HG03565 (cell line): ENCODE data around the gene ITIH2.
"Not testable (repeated sequence)": the region's sequence is repeated elsewhere in the genome, so short reads cannot be mapped to it uniquely, and the experiment has no call there.

ENCODE experiments used
- ATAC-seq: cut with Tn5 transposase; IDR thresholded peaks from one replicate; pipeline ENCODE4 v1.9.1; 2021; ENCODE audit warnings: mild to moderate bottlenecking, moderate library complexity; ENCODE audit not compliant: unreplicated experiment

ITIH2 gene

GRCh38 chr10:7703140-7703539 is at the start of gene ITIH2:
Gene ITIH2 (plus strand): TSS chr10:7703316. CDS start chr10:7703435, 119 bp downstream.
- ATAC-seq = no peak

GRCh38 chr10:7657079-7657478 is 46.0 kb upstream of the ITIH2 start:
- not testable (repeated sequence) for ATAC-seq

- ATAC-seq = no peak
Observed at GRCh38 chr10:7657552-7657951, 45.6 kb upstream of the ITIH2 start.

- no peak for ATAC-seq
Observed at GRCh38 chr10:7659560-7659959, 43.6 kb upstream of the ITIH2 start.

GRCh38 chr10:7662522-7662921 is 40.6 kb upstream of the ITIH2 start:
- no peak for ATAC-seq

- ATAC-seq = no peak
Observed at GRCh38 chr10:7664707-7665106, 38.4 kb upstream of the ITIH2 start.

GRCh38 chr10:7665767-7666166 is 37.3 kb upstream of the ITIH2 start:
- no peak for ATAC-seq

- no peak for ATAC-seq
Observed at GRCh38 chr10:7666253-7667023, 36.7 kb upstream of the ITIH2 start, which contains the start of gene ITIH5. Gene ITIH5 (minus strand): TSS chr10:7666966. CDS start chr10:7666892, 74 bp downstream.

- ATAC-seq = no peak
Observed at GRCh38 chr10:7667262-7668141, 35.6 kb upstream of the ITIH2 start.

- no peak for ATAC-seq
Observed at GRCh38 chr10:7670157-7670556, 33.0 kb upstream of the ITIH2 start.

- ATAC-seq = no peak
Observed at GRCh38 chr10:7672341-7673134, 30.6 kb upstream of the ITIH2 start.

- no peak for ATAC-seq
Observed at GRCh38 chr10:7679256-7679655, 23.9 kb upstream of the ITIH2 start.

- ATAC-seq = not testable (repeated sequence)
Observed at GRCh38 chr10:7680078-7680477, 23.0 kb upstream of the ITIH2 start.

- no peak for ATAC-seq
Observed at GRCh38 chr10:7686351-7687171, 16.6 kb upstream of the ITIH2 start.

GRCh38 chr10:7687228-7687907 is 15.7 kb upstream of the ITIH2 start:
- peak; percentile 96 for ATAC-seq

GRCh38 chr10:7689591-7689990 is 13.5 kb upstream of the ITIH2 start:
- no peak for ATAC-seq

GRCh38 chr10:7690885-7691597 is 12.1 kb upstream of the ITIH2 start:
- ATAC-seq = not testable (repeated sequence)

- not testable (repeated sequence) for ATAC-seq
Observed at GRCh38 chr10:7692368-7692767, 10.7 kb upstream of the ITIH2 start.

- ATAC-seq = not testable (repeated sequence)
Observed at GRCh38 chr10:7693194-7693593, 9.9 kb upstream of the ITIH2 start.
